NAMALWA (cell line): ENCODE measurements around the gene CTNNA2.
A peak's percentile ranks its signal among the peaks of the same experiment; 100 is the strongest.
"Not testable (repeated sequence)": the region's sequence is repeated elsewhere in the genome, so short reads cannot be mapped to it uniquely, and the experiment has no call there.

Source experiments
- DNase-seq: peaks from one replicate; pipeline ENCODE4 v3.0.0-alpha.2; 2015; ENCODE audit warnings: low spot score

The CTNNA2 gene

DNA sequence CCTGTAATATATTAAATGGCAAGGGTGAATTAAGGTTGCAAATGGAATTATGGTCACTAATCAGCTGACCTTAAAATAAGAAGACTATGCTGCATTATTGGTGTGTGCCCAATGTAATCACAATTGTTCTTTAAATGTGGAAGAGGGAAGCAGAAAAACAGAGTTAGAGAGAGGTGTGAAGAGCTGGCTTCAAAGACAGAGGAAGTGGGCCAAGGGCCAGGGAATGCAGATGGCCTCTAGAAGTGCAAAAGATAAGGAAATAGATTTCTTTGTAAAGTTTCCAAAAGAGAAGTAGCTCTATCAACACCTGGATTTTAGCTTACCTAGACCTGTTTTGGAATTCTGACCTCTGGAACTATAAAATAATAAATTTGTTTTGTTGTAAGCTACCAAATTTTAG, 515.7 kb downstream of the CTNNA2 start:
- DNase-seq, result no peak

DNA sequence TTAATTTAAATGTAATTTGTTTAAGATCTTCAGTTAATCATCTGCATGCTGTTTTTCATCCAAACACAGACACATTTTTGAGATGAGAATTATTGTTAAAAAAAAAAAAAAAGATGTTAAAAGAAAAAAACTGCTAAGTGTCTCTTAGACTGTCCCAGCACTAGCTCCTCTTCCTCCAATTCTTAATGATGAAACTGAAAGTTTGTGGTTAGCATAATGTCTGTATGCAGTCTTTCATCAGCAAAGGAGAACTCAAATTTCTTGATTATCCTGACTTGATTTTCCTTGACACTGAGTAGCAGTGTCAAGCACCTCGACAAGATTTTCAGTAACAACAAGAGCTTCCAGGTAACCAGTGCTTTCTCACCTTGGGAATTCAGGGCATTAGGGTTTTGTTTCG, 517.3 kb downstream of the CTNNA2 start:
- peak; percentile 1 for DNase-seq

DNA sequence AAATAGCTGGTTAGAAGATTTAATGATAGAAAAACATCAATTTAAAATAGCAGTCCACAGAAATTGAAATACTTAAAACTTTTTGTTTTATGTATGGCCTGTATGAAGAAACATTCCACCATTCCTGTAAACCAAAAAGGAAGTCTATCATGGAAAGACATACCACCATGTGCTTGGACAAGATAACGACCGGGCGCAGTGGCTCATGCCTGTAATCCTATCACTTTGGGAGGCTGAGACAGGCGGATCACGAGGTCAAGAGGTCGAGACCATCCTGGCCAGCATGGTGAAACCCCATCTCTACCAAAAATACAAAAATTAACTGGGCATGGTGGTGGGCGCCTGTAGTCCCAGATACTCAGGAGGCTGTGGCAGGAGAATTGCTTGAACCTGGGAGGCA, 519.8 kb downstream of the CTNNA2 start:
- not testable (repeated sequence) for DNase-seq

DNA sequence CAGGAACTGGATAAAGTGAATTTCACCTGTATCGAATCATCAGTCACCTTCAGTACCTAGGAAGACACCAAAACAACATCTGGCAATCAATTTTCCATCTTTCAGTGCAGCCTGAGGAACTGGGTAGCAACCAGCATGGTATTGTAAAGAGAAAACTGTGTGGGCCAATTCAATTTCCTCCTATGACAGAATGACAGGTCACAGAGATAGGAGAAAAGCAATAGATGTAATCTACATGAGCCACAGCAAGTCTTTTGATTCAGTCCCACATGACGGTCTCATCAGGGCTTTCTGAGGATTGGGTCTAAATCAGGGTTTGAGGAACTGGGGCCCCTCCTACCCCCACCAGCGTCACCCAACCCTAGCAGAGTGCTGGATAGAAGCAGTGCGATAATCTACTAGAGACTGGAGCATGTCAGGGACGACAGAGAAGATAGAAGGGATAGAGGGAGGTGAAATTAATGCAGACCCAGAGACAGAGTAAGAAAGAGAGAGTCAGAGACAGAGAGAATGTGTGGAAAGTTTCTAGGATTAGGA, 523.0 kb downstream of the CTNNA2 start:
- no peak for DNase-seq

DNA sequence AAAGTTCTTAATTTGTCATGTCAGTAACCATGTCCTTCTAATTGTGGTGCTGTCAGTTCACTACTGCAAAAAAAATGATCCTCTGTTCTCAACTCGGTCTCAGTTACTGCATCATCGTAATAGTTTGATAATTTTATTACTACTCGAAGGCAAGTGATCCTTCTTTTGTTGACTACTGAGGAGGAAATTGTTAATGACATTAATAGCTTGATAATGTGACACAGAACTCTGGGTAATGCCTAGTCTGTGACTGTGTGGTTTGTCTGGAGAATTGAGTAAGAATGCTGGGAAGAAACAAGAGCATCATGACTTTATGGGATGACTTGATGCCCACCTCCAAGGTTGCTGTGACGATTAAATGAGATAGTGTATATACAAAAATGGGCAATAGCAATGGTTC, 524.5 kb downstream of the CTNNA2 start:
- no peak for DNase-seq

- no peak for DNase-seq
Observed at GRCh38 chr2:80040226-80040625, 527.4 kb downstream of the CTNNA2 start.

GRCh38 chr2:80042635-80043034, 529.8 kb downstream of the CTNNA2 start:
- DNase-seq, result no peak

DNA sequence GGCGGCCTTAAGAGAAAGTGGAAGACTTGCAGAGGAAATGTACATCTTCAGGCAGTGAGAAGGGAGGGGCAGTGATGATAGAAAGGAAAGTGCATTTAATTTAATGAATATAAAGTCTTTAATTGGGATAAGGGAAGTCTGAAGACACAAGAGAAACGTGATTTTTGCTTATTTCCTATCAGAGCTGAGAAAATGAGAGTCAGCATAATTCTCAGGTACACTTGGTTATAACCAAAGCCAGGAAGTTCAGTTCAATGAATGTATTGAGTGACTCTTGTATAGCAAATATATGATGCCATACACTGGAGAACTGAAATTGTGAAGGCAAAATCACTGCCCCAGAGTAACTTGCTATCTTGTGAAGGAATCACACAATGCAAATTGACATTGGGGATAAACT, 535.4 kb downstream of the CTNNA2 start:
- DNase-seq, result no peak

GRCh38 chr2:80050246-80050645, 537.4 kb downstream of the CTNNA2 start:
- DNase-seq, result no peak

- DNase-seq, result no peak
Observed at GRCh38 chr2:80053522-80054345, 540.9 kb downstream of the CTNNA2 start.

DNA sequence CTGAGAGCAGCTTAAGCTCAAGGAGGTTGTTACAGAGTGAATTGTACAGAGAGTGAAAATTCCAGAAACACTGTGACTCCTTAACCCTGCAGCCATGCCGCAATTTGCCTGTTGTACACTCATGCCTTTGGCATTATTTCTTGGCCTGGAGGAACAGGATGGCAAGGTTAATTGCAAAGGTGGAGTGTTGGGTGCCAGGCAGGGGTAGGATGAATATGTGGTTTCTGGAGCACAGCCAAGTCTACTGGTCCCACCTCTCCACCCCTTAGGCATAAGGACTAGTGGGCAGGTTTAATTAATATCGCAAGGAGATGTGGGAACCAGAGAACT, 541.5 kb downstream of the CTNNA2 start:
- no peak for DNase-seq

DNA sequence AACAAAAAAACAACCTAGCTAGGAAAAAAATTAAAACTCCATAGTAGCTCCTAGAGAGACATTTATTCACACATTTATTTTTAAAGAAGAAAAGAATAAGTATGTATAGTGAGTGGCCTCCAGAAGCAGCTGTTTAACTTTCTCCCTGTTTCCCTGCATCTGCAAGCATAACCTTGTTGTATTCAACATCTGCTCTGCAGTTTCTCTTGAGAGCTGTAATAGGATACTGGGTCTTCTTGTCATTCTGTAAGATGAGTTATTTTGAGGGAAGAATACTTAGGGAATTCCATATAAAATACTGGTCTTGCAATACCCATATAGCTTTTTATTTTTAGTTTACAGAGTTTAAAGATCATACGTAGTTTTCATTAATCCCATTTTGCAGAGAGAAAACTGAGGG, 545.1 kb downstream of the CTNNA2 start:
- no peak for DNase-seq

DNA sequence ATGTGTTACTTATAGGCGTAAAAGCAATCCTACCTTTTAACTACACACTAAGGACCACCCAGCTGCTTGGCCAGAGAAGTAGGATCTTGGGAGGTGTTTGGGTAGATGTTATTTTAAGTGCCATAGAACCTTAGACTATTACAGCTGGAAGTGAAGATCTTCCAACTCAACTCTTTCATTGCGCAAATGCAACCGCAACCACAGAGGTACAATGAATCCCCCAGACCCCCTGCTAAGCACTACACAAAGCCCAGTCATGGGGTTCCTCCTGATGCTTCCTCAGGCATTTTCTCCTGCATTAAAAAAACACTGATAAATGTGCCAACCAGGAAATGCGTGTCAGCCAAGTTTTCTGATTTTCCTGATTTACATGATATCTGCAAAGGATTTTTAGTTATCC, 545.7 kb downstream of the CTNNA2 start:
- no peak for DNase-seq

GRCh38 chr2:80059447-80059846, 546.6 kb downstream of the CTNNA2 start:
- no peak for DNase-seq

DNA sequence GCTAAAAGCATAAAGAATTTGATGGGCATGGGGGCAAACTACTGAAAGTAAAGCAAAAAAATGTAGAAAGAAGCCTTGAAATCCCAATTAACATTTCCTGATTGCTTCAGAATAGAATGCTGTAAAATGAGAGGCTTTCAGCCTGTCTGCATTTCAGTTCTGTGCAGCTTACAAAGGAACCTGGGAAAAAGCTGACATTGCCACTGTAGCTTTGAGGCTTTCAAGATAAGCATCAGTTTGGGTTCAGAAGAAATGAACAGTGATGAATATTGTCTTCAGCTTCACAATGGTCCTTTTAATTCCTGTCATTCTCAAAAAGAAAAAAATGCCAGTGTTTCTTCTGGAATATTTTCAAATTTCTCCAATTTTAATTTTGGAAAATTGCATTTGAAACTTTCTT, 549.0 kb downstream of the CTNNA2 start:
- DNase-seq, result no peak

DNA sequence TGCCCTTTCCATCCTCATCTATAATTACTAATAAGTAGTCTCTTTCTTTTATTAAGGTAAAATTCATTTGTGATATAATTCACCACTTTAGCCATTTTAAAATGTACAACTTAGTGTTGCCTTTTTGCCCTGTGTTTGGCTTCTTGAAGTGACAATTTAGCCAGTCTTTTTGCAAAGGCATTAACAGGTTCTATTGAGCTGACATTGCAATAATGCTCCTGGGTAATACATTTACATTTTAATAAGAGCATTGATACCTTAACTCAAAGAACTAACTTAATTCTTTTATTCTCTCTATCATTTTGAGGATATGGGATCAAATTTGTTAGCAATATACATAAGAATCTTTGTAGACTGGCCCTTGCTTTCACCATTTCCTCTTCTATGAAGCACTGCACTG, 549.4 kb downstream of the CTNNA2 start:
- no peak for DNase-seq

GRCh38 chr2:80068038-80068731, 555.3 kb downstream of the CTNNA2 start:
- no peak for DNase-seq

DNA sequence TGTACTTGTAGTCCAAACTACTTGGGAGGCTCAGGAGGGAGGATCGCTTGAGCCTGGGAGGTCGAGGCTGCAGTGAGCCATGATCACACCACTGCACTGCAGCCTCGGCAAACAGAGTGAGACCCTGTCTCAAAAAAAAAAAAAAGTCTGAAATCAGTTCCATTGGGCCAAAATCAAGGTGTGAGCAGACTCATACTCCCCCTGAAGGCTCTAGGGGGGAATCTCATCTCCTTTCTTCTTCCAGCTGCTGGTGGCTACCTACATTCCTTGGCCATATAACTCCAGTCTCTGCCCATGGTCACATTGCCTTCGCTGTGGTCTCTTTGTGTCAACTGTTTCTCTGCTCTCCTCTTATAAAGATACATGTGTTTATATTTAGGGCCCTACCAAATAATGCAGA, 557.7 kb downstream of the CTNNA2 start:
- no peak for DNase-seq

GRCh38 chr2:80071941-80072340, 559.1 kb downstream of the CTNNA2 start:
- no peak for DNase-seq

DNA sequence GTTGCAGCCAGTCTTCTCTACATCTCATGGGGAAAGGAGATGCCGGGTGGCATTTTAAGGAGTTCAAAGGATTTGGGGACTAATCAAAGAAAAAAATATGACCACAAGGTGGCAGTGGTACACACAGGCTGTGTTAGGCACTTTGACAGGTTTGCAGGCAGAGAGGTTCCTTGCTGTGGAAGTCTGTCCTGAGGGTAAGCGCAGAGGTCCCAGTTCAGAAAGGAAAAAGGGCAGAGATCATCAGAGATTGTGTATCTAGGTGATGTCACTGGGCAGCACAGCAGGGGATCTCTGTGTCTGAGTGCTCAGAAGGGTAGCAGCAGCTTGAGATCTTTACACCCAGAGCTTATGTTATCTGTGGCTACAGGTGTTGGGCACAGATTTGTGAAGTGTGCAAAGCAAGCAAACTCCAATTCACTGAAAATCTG, 560.3 kb downstream of the CTNNA2 start:
- DNase-seq, result peak; percentile 69

GRCh38 chr2:80074321-80075070, 561.6 kb downstream of the CTNNA2 start:
- DNase-seq, result no peak

GRCh38 chr2:80075719-80076118, 562.9 kb downstream of the CTNNA2 start:
- DNase-seq, result no peak
